Breast epithelium (tissue), 3 donors: Measurements from ENCODE around the gene SMCR8.

Experiments used
- POLR2A ChIP-seq: fragments of 450-650 bp; IDR thresholded peaks from one replicate; pipeline ENCODE4 v1.6.1; 2016; ENCODE audit warnings: antibody characterized with exemption, mild to moderate bottlenecking, moderate library complexity
- POLR2AphosphoS5 ChIP-seq, 3 donors: sonication (generic); formaldehyde crosslinking; IDR thresholded peaks; one replicate each; pipeline ENCODE4 v1.6.1; 2017; ENCODE audit warnings: antibody characterized with exemption in 3 of 3
- TF ChIP-seq, protein P1 (sequence below), 3 donors: fragments of 450-650 bp; IDR thresholded peaks; one replicate each; pipeline ENCODE4 v1.5.1; 2016 to 2017; ENCODE audit warnings: antibody characterized with exemption in 3 of 3, mild to moderate bottlenecking in 3 of 3, moderate library complexity in 3 of 3

DNA sequence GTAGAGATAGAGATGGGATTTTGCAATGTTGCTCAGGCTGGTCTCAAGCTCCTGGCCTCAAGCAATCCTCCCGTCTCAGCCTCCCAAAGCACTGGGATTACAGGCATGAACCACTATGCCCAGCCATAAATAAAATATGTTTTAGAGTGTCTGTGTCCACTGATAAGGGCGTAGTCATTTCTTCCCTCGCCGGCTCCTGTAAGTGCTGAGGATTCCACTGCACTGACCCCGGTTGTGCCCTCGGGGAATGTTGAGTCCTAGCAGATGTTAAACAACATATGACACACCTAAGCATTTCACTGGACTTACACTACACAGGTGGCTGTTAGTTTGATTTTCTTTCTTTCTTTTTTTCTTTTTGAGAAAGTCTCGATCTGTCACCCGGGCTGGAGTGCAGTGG lies 53.9 kb downstream of the SMCR8 start:
- TF ChIP-seq, protein P1, sequence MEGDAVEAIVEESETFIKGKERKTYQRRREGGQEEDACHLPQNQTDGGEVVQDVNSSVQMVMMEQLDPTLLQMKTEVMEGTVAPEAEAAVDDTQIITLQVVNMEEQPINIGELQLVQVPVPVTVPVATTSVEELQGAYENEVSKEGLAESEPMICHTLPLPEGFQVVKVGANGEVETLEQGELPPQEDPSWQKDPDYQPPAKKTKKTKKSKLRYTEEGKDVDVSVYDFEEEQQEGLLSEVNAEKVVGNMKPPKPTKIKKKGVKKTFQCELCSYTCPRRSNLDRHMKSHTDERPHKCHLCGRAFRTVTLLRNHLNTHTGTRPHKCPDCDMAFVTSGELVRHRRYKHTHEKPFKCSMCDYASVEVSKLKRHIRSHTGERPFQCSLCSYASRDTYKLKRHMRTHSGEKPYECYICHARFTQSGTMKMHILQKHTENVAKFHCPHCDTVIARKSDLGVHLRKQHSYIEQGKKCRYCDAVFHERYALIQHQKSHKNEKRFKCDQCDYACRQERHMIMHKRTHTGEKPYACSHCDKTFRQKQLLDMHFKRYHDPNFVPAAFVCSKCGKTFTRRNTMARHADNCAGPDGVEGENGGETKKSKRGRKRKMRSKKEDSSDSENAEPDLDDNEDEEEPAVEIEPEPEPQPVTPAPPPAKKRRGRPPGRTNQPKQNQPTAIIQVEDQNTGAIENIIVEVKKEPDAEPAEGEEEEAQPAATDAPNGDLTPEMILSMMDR (IDR thresholded peaks at IDR 0.05): no peak
- TF ChIP-seq POLR2AphosphoS5 (IDR thresholded peaks at IDR 0.05) (no peak), POLR2A (no peak)
